ENCODE data around the gene SASH1. TPM values are rescaled to one million over a fixed set of nuclear protein-coding genes. Genes with fewer than 3 reads are reported as not detected.

SASH1 gene
- 2.2 to 3.3 TPM (median 2.8 TPM) in 5 replicates for total RNA-seq (2022; extraction: Qiagen RNA extraction; ENCODE audit: low read depth)

DNA sequence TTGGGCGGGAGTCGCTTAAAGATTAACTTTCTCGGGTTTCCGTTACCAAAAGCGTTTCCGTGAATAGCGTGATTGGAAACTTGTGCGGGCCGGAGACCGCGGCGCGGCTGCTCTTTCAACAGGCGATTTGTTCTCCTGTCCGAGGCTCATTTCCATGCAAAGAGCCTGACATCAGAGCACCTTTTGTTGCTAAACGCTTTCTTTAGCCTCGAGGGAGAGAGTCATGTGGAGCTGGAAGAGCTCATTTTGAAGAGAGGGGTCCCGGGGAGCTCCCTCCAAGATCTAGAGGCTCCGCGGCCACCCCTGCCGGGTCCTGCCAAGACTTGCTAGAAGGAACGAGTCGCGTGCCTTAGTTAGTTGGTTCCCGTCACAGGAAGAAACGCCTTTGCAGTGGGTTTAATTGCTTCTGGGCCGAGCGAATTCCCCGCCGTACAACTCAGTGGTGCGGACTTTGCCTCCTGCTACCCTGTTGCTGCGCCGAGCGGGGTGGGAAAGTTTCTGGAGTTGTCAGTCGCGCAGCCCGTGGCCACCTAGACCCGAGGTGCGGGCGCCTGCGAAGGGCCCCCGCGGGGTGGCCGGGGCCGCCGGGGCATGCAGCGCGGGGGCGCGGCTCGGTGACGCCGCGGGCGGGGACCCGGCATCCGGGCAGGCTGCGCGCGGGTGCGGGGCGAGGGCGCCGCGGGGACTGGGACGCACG lies at the start of gene SASH1:
Gene SASH1, plus strand, starts transcription at position 489 of the 697 bp plus-strand sequence. CDS start 230 bp downstream, outside the sequence.

All from A549 treated with GW870086 at 1 μM for 4 hours (cell line).